ENCODE data around the gene MYH16. TPM values are rescaled to one million over a fixed set of nuclear protein-coding genes. Genes with fewer than 3 reads are reported as not detected.
A peak's percentile ranks its signal among the peaks of the same experiment; 100 is the strongest.
"Not testable (repeated sequence)": the region's sequence is repeated elsewhere in the genome, so short reads cannot be mapped to it uniquely, and the experiment has no call there.

The MYH16 gene
- not detected in 2 replicates for total RNA-seq (2014; rRNA removed)
- polyA plus RNA-seq (2012) = not detected

DNA sequence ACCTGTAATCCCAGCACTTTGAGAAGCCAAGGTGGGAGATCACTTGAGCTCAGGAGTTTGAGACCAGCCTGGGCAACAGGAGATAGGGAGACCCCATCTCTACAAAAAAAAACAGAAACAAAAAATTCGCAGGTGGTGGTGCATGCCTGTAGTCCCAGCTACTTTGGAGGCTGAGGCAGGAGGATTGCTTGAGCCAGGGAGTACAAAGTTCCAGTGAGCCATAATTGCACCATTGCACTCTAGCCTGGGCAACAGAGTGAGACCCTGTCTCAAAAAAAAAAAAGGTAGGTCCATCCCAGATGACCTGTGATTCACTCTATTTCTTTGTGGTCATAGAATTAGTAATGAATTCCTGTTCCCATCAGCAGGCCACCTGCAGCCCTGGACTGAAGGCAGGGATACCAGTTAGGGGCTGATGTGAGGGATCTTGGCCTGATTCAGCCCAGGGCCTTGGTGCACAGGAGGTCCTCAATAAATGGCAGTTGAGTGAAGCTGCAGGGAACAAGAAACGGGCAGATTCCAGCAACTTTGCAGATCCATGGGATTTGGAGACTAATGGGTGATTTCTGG, at the start of gene MYH16:
Gene MYH16 (plus strand): TSS at position 364 of the 570 bp plus-strand sequence.
- no peak for DNase-seq (ENCODE audit: low read depth)

GRCh38 chr7:99224263-99224898, 48.3 kb upstream of the MYH16 start:
- peak; percentile 72 for DNase-seq (ENCODE audit: low read depth)

DNA sequence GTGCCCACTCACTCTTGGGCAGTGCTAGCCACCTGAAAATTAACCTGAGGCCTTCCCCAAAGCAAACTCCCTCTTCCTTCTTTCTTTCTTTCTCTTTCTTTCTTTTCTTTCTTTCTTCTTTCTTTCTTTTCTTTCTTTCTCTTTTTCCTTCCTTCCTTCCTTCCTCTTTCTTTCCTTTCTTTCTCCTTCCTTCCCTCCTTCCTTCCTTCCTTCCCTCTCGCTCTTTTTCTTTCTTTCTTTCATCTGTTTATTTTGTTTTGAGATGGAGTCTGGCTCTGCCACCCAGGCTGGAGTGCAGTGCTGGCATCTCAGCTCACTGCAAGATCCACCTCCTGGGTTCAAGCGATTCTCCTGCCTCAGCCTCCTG, 47.8 kb upstream of the MYH16 start:
- DNase-seq (ENCODE audit: low read depth) = no peak

DNA sequence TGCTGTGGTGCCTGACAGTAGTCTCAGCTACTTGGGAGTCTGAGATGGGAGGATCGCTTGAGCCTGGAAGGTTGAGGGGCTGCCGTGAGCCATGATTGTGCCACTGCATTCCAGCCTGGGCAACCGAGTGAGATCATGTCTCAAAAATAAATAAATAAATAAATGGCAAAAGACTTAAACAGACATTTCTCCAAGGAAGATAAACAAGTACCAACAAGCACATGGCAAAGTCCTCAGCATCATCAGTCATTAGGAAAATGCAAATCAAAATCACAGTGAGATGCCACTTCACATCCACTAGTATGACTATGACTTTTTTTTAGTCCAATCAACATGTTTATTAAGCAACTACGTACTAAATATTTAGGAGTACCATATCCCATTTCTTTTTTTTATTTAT, 43.4 kb upstream of the MYH16 start:
- DNase-seq (ENCODE audit: low read depth) = no peak

GRCh38 chr7:99232082-99232770, 40.4 kb upstream of the MYH16 start:
- peak; percentile 45 for DNase-seq (ENCODE audit: low read depth)

GRCh38 chr7:99232955-99233354, 39.7 kb upstream of the MYH16 start:
- not testable (repeated sequence) for DNase-seq (ENCODE audit: low read depth)

DNA sequence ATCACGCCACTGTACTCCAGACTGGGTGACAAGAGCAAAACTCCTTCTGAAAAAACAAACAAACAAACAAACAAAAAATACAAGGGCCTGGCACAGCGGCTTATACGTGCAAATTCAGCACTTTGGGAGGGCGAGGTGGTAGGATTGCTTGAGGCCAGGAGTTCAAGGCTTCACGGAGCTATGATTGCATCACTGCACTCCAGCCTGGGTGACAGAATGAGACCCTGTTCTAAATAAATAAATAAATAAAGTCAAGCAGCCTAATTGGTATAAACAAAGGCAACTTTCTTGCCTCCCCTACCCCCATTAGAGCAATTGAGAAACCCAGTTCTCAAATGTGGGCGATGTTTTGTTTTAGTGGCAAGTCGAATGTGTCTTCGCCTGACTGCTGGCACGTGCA, 38.5 kb upstream of the MYH16 start:
- DNase-seq (ENCODE audit: low read depth) = no peak

GRCh38 chr7:99235925-99236324, 36.7 kb upstream of the MYH16 start:
- DNase-seq (ENCODE audit: low read depth) = no peak

GRCh38 chr7:99237876-99238275, 34.8 kb upstream of the MYH16 start:
- not testable (repeated sequence) for DNase-seq (ENCODE audit: low read depth)

DNA sequence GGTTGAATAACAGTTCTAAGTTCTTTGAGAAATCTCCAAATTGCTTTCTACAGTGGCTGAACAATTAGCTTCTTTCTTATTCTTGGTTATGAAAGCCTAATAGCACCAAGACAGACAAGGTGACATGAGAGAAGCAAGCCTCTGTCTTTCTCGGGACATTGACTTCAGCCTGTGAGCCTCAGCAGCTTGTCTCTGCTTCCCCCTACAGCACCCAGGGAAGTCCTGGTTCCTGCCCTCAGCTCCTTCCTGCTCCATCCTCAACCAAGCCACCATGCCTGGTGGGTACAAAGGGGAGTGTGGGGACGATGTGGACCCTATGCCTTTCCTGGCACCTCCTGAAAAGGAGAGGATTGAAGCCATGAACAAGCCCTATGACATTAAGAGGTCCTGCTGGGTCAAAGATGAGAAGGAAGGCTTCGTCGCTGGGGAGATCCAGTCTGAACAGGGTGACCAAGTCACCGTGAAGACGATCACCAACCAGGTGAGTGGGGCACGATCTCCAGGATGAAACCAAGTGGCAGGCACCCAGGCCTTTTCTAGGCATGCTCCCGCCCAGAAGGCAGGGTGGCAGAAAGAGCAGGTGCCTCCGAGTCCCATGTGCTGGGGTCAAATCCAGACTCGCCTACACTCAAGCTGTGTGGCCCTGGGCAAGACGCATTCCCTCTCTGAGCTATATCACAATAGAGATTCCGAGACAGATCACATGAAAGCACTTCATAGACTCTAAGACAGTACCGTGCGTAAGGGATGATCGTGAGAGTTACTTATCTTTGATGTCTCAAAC, 33.9 kb upstream of the MYH16 start:
- no peak for DNase-seq (ENCODE audit: low read depth)

- DNase-seq (ENCODE audit: low read depth) = no peak
Observed at GRCh38 chr7:99242682-99243081, 30.0 kb upstream of the MYH16 start.

- DNase-seq (ENCODE audit: low read depth) = no peak
Observed at GRCh38 chr7:99243751-99244337, 28.8 kb upstream of the MYH16 start.

DNA sequence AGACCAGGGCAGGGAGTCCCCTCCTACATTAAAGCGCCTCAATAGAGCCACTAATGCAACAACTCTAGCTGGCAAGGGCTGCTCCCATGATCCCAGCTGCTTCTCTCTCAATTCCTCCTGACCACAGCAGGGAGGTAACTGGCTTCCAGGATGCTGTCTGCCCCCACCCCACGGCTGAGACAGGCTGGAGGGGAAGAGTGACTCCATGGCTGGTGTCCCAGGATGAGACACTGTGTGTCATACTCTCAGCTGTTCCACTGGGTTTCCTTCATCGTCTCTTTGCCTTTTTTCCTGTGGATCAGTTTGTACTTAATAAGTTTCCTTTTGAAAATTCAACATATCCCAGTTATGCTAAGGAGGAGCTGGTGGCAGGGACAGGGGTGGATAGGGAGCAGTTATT, 27.7 kb upstream of the MYH16 start:
- peak; percentile 96 for DNase-seq (ENCODE audit: low read depth)

DNA sequence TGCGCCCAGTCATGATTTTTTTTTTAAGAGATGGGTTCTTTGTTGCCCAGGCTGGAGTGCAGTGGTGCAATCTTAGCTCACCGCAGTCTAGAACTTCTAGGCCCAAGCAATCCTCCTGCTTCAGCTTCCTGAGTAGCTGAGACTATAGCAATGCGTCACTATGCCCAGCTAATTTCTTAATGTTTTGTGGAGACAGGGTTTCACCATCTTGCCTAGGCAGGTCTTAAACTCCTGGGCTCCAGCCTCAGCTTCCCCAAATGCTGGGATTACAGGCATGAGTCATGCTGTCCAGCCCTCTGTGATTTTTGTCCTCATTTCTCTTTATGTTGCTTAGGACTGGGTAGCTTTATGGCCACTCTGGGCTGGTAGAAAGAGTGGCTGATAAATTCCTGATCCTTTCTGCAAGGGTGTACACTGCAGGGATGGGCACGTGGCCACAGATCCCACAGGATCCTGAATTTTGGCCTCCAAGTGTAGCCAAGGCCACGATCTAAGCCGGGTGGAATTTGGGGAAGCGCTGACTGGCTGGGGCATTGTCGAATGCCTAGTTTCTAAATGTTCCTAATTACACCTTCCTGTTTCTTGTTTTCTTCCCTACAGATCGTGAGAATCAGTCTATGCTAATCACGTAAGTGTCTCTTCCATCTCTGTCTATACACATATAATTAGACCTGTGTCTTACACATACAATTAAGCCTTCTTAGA, 24.1 kb upstream of the MYH16 start:
- no peak for DNase-seq (ENCODE audit: low read depth)

- DNase-seq (ENCODE audit: low read depth) = no peak
Observed at GRCh38 chr7:99249985-99250575, 22.6 kb upstream of the MYH16 start.

- DNase-seq (ENCODE audit: low read depth) = no peak
Observed at GRCh38 chr7:99252166-99252895, 20.3 kb upstream of the MYH16 start.

- DNase-seq (ENCODE audit: low read depth) = no peak
Observed at GRCh38 chr7:99253369-99253768, 19.3 kb upstream of the MYH16 start.

GRCh38 chr7:99254390-99254789, 18.2 kb upstream of the MYH16 start:
- DNase-seq (ENCODE audit: low read depth) = no peak

GRCh38 chr7:99255463-99255862, 17.2 kb upstream of the MYH16 start:
- no peak for DNase-seq (ENCODE audit: low read depth)

DNA sequence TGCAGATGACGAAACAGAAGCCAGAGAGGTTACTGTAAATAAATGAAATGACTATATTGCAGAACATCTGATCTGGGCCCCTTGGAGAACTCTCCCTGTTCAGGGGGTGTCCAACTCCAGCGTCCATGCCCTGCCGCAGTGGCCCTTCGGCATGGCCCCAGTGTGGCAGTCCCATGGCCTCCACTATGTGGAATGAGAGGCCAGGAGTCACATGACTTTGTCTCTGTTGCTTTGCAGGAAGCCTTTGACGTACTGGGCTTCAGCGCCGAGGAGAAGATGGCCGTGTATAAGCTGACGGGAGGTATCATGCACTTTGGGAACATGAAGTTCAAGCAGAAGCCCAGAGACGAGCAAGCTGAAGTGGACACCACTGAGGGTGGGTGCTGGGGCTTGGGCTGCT, 15.6 kb upstream of the MYH16 start:
- DNase-seq (ENCODE audit: low read depth) = no peak

Data from LHCN-M2 (cell line).